WTC11 (cell line): ENCODE results near the gene MOSPD3. TPM values are rescaled to one million over a fixed set of nuclear protein-coding genes. Genes with fewer than 3 reads are reported as not detected.

Experiments
- ATAC-seq: fragments of 200-7000 bp; cut with Tn5 transposase; 2 replicates; pipeline ENCODE4 v1.10.0; 2021; ENCODE audit warnings: mild to moderate bottlenecking, moderate library complexity
- CTCF ChIA-PET: fragments of 300-600 bp; sonication (Branson Sonifier 250); formaldehyde crosslinking; loops from one replicate; lab custom pipeline; 2021; ENCODE audit warnings: antibody characterized with exemption; lab: Charles Lee
- POLR2A ChIA-PET: fragments of 350-600 bp; sonication (Branson Sonifier 250); formaldehyde crosslinking; loops from one replicate; lab custom pipeline; 2021; ENCODE audit warnings: antibody characterized with exemption; lab: Charles Lee
- DNase-seq: peaks from one replicate; pipeline ENCODE4 v3.0.0; 2021; ENCODE audit warnings: low spot score
- H3K27ac Mint-ChIP-seq: 2 replicates; pipeline ENCODE4 v1.8.0; 2021; ENCODE audit warnings: mixed read lengths
- H3K27me3 Mint-ChIP-seq: 2 replicates; pipeline ENCODE4 v1.8.0; 2021; ENCODE audit warnings: low read depth, mild to moderate bottlenecking, moderate library complexity, mixed read lengths
- H3K36me3 Mint-ChIP-seq: 2 replicates; pipeline ENCODE4 v1.8.0; 2021; ENCODE audit warnings: mixed read lengths
- H3K4me1 Mint-ChIP-seq: 2 replicates; pipeline ENCODE4 v1.8.0; 2022; ENCODE audit warnings: mixed read lengths
- H3K4me3 Mint-ChIP-seq: 2 replicates; pipeline ENCODE4 v1.8.0; 2021; ENCODE audit warnings: mild to moderate bottlenecking, moderate library complexity, mixed read lengths
- H3K9me3 Mint-ChIP-seq: 2 replicates; pipeline ENCODE4 v1.8.0; 2021; ENCODE audit warnings: mixed read lengths
- CDX4 ChIP-seq: fragments of 250-450 bp; sonication (Bioruptor Pico); IDR thresholded peaks from 2 replicates; pipeline ENCODE4 v1.9.0; 2021; ENCODE audit warnings: moderate library complexity, mild to moderate bottlenecking, inconsistent platforms, borderline replicate concordance
- E2F1 ChIP-seq: sonication (generic); formaldehyde crosslinking; IDR thresholded peaks from 2 replicates; pipeline ENCODE4 v1.8.0; 2022; ENCODE audit warnings: mild to moderate bottlenecking, missing genetic modification reagents
- E2F4 ChIP-seq: sonication (generic); formaldehyde crosslinking; IDR thresholded peaks from 2 replicates; pipeline ENCODE4 v1.8.1; 2022; ENCODE audit warnings: low read depth, mild to moderate bottlenecking, moderate library complexity, missing genetic modification reagents, borderline replicate concordance
- E2F5 ChIP-seq: sonication (generic); formaldehyde crosslinking; IDR thresholded peaks from 2 replicates; pipeline ENCODE4 v1.8.1; 2022; ENCODE audit warnings: mild to moderate bottlenecking, moderate library complexity, missing genetic modification reagents
- ERG ChIP-seq: fragments of 250-450 bp; sonication (Bioruptor Pico); IDR thresholded peaks from 2 replicates; pipeline ENCODE4 v1.8.0; 2021; ENCODE audit warnings: mild to moderate bottlenecking
- ETV6 ChIP-seq: sonication (generic); formaldehyde crosslinking; IDR thresholded peaks from 2 replicates; pipeline ENCODE4 v1.8.1; 2022; ENCODE audit warnings: mild to moderate bottlenecking, missing genetic modification reagents
- RELA ChIP-seq: sonication (generic); formaldehyde crosslinking; IDR thresholded peaks from 2 replicates; pipeline ENCODE4 v1.8.1; 2022; ENCODE audit warnings: missing genetic modification reagents, mild to moderate bottlenecking, borderline replicate concordance
- SOX15 ChIP-seq: fragments of 250-450 bp; sonication (Bioruptor Pico); IDR thresholded peaks from 2 replicates; pipeline ENCODE4 v1.9.0; 2021; ENCODE audit warnings: mild to moderate bottlenecking
- STAT6 ChIP-seq: sonication (generic); formaldehyde crosslinking; conservative IDR thresholded peaks from 2 replicates; pipeline ENCODE4 v1.8.1; 2023; ENCODE audit warnings: mild to moderate bottlenecking, low read depth, missing genetic modification reagents, moderate library complexity
- USF2 ChIP-seq: sonication (generic); formaldehyde crosslinking; IDR thresholded peaks from 2 replicates; pipeline ENCODE4 v1.8.1; 2023; ENCODE audit warnings: mild to moderate bottlenecking, missing genetic modification reagents, moderate library complexity
- total RNA-seq: library from RNA; stranded (reverse); gene quantifications from 3 replicates; pipeline ENCODE4 v1.2.3, GENCODE V29; 2021

MOSPD3 gene
- total RNA-seq, 1 experiment from 2014 or later, result 21.9 TPM

GRCh38 chr7:100574362-100575205 is 37.8 kb upstream of the MOSPD3 start:
- ChIA-PET POLR2A (no interaction called here), CTCF (no interaction called here)
- H3K36me3 Mint-ChIP-seq, result peaks cover 7% of the 10 kb centered on the region; the same call in 1 of the 2 replicates
- no peak for DNase-seq
- no peak overlapping the region for H3K4me3 Mint-ChIP-seq
- peaks cover 11% of the 10 kb centered on the region for H3K27me3 Mint-ChIP-seq
- TF ChIP-seq STAT6 (CRISPR knock-in tag) (no peak), E2F1 (no peak), CDX4 (no peak), E2F5 (no peak)
- H3K9me3 Mint-ChIP-seq, result no peaks in the 10 kb centered on the region
- no peak for ATAC-seq
- peaks cover 18% of the 10 kb centered on the region for H3K4me1 Mint-ChIP-seq
- no peak overlapping the region for H3K27ac Mint-ChIP-seq

GRCh38 chr7:100575206-100575631 is 37.1 kb upstream of the MOSPD3 start:
- H3K36me3 Mint-ChIP-seq, result peaks cover 7% of the 10 kb centered on the region; the same call in 1 of the 2 replicates
- no peak overlapping the region for H3K4me3 Mint-ChIP-seq
- no peaks in the 10 kb centered on the region for H3K9me3 Mint-ChIP-seq
- peaks cover 18% of the 10 kb centered on the region for H3K4me1 Mint-ChIP-seq
- POLR2A ChIA-PET, result no interaction called here
- no peak overlapping the region for H3K27ac Mint-ChIP-seq
- CTCF ChIA-PET, result no interaction called here
- H3K27me3 Mint-ChIP-seq, result peaks cover 11% of the 10 kb centered on the region
- ATAC-seq (no peak), DNase-seq (no peak)
- TF ChIP-seq ETV6 (CRISPR knock-in tag), result no peak
- 0 out of 2 replicates have a peak, but pooled peaks have one; percentile 18 for TF ChIP-seq USF2 (CRISPR knock-in tag)
- TF ChIP-seq, all 79 proteins: peak for 1

GRCh38 chr7:100575746-100576383 is 36.5 kb upstream of the MOSPD3 start:
- peaks cover 15% of the 10 kb centered on the region for H3K4me1 Mint-ChIP-seq

More at GRCh38 chr7:100575746-100576383, 36.5 kb upstream of the MOSPD3 start:
- DNase-seq, result no peak
- H3K9me3 Mint-ChIP-seq, result no peaks in the 10 kb centered on the region
- peaks cover 6% of the 10 kb centered on the region; the same call in 1 of the 2 replicates for H3K27me3 Mint-ChIP-seq
- CTCF ChIA-PET, result interaction anchor here (1.6 kb wide), 1 partner anchor 9 kb away, joined by 3 read pairs; no protein-coding TSS in a partner anchor
- no peak for ATAC-seq
- peaks cover 7% of the 10 kb centered on the region; the same call in 1 of the 2 replicates for H3K36me3 Mint-ChIP-seq
- POLR2A ChIA-PET, result no interaction called here
- TF ChIP-seq E2F5 (no peak), ERG (CRISPR knock-in tag) (no peak), USF2 (CRISPR knock-in tag) (no peak), E2F4 (no peak), SOX15 (no peak), RELA (no peak)
- no peak overlapping the region for H3K27ac Mint-ChIP-seq
- H3K4me3 Mint-ChIP-seq, result no peak overlapping the region
